Caco-2 (cell line): ENCODE results near the gene SLC35D2. TPM values are rescaled to one million over a fixed set of nuclear protein-coding genes. Genes with fewer than 3 reads are reported as not detected.

Experiments used
- BruUV-seq: library from RNA; stranded (reverse); fragments of 400-500 nt; replicated peaks from 2 replicates; lab custom pipeline; 2021; lab: Mats Ljungman, UMichigan
- CTCF ChIA-PET: fragments of 300-600 bp; sonication (Branson Sonifier 250); formaldehyde crosslinking; loops from one replicate; lab custom pipeline; 2022; ENCODE audit warnings: antibody characterized with exemption; lab: Charles Lee
- POLR2A ChIA-PET: fragments of 300-600 bp; sonication (Branson Sonifier 250); formaldehyde crosslinking; loops from one replicate; lab custom pipeline; 2022; ENCODE audit warnings: antibody characterized with exemption; lab: Charles Lee
- DNase-seq, 2 experiments: peaks; one replicate each; pipeline versions ENCODE4 v3.0.0 to v3.0.0-alpha.2; 2020 to 2022
- H3K27me3 ChIP-seq: replicated peaks from 2 replicates; pipeline ENCODE4 v1.6.0; 2011; ENCODE audit warnings: low read length; ENCODE audit not compliant: control insufficient read depth, insufficient read depth
- H3K36me3 ChIP-seq: 2 replicates; pipeline ENCODE4 v1.5.1; 2011; ENCODE audit warnings: low read length; ENCODE audit not compliant: control insufficient read depth, insufficient read depth
- H3K4me1 ChIP-seq: fragments of 250-450 bp; sonication (Bioruptor Pico); 2 replicates; pipeline ENCODE4 v1.5.1; 2020; ENCODE audit warnings: mild to moderate bottlenecking
- H3K4me3 ChIP-seq: 2 replicates; pipeline ENCODE4 v1.5.1; 2011; ENCODE audit warnings: low read depth, mild to moderate bottlenecking, control low read depth, low read length
- H3K9me3 ChIP-seq: fragments of 250-450 bp; sonication (Bioruptor Pico); 2 replicates; pipeline ENCODE4 v1.5.1; 2020; ENCODE audit warnings: mild to moderate bottlenecking, moderate library complexity
- H3K27ac Mint-ChIP-seq: one replicate; pipeline ENCODE4 v1.8.0; 2022; ENCODE audit warnings: mixed read lengths; ENCODE audit not compliant: unreplicated experiment
- H3K27me3 Mint-ChIP-seq: one replicate; pipeline ENCODE4 v1.8.0; 2022; ENCODE audit warnings: mixed read lengths; ENCODE audit not compliant: insufficient read depth, unreplicated experiment
- H3K36me3 Mint-ChIP-seq: one replicate; pipeline ENCODE4 v1.8.0; 2022; ENCODE audit warnings: mild to moderate bottlenecking, mixed read lengths; ENCODE audit not compliant: insufficient read depth, unreplicated experiment
- H3K4me1 Mint-ChIP-seq: one replicate; pipeline ENCODE4 v1.8.0; 2022; ENCODE audit warnings: low read depth, mixed read lengths; ENCODE audit not compliant: unreplicated experiment
- H3K4me3 Mint-ChIP-seq: one replicate; pipeline ENCODE4 v1.8.0; 2022; ENCODE audit warnings: mild to moderate bottlenecking, moderate library complexity, mixed read lengths; ENCODE audit not compliant: unreplicated experiment
- H3K9me3 Mint-ChIP-seq: one replicate; pipeline ENCODE4 v1.8.0; 2022; ENCODE audit warnings: mixed read lengths; ENCODE audit not compliant: unreplicated experiment
- CTCF ChIP-seq, 2 experiments: fragments of 200-600 bp in 1 of 2; IDR thresholded peaks; 1 replicate in 1 of 2; 2 replicates in 1 of 2; pipeline versions ENCODE4 v1.5.1 to v1.8.0; 2011 to 2022; ENCODE audit warnings: antibody characterized with exemption in 1 of 2, control low read depth in 1 of 2, inconsistent platforms in 1 of 2, low read depth in 1 of 2, low read length in 1 of 2, mild to moderate bottlenecking in 1 of 2, moderate library complexity in 1 of 2; ENCODE audit not compliant: insufficient read depth in 1 of 2, severe bottlenecking in 1 of 2, unreplicated experiment in 1 of 2
- intact Hi-C: fragments of 100-400 bp; cut with micrococcal nuclease; formaldehyde crosslinking; loops from one replicate; pipeline ENCODE4 v1.10.0; 2022; ENCODE audit not compliant: unreplicated experiment
- total RNA-seq: library from RNA; stranded (reverse); gene quantifications from 2 replicates; pipeline ENCODE4 v1.2.3, GENCODE V29; 2022

Gene SLC35D2
- total RNA-seq, 1 experiment from 2014 or later, result 81.0 TPM

- Mint-ChIP-seq H3K27me3 (no peaks in the 10 kb centered on the region), H3K27ac (peak within 1 kb of the TSS; percentile 94), H3K4me1 (peaks cover 17% of the 10 kb centered on the region), H3K36me3 (peaks cover 35% of the 10 kb centered on the region), H3K4me3 (peak within 1 kb of the TSS; percentile 94), H3K9me3 (no peaks in the 10 kb centered on the region)
- Histone ChIP-seq H3K27me3 (no peaks in the 10 kb centered on the region), H3K4me3 (peak within 1 kb of the TSS; percentile 67), H3K9me3 (no peaks in the 10 kb centered on the region), H3K36me3 (no peaks in the 10 kb centered on the region), H3K4me1 (peaks cover 19% of the 10 kb centered on the region)
- POLR2A ChIA-PET, result interaction anchor here (0.7 kb wide), 1 partner anchor 19 kb away, joined by 3 read pairs; no protein-coding TSS in a partner anchor
- no peak for TF ChIP-seq CTCF (IDR thresholded peaks at IDR 0.05; ENCODE audit: insufficient read depth in 1 of 2, low read depth in 1 of 2, low read length in 1 of 2, severe bottlenecking in 1 of 2, unreplicated experiment in 1 of 2)
- CTCF ChIA-PET, result no interaction called here
- peak; percentile 98 for DNase-seq
- BruUV-seq, result no TSS peak
- intact Hi-C loops, result loop anchor here (1.0 to 5.0 kb wide), 5 partner anchors 27 to 911 kb away; partner anchors contain the start of gene HABP4
Observed at GRCh38 chr9:96418083-96418919, 34.8 kb upstream of the SLC35D2 start, which contains the start of gene ZNF367. TSS of gene ZNF367 (minus strand) at chr9:96418370. CDS start at chr9:96418032, 338 bp downstream.

- BruUV-seq, result TSS peak; percentile 32
- Histone ChIP-seq H3K4me1 (peaks cover 19% of the 10 kb centered on the region), H3K9me3 (no peaks in the 10 kb centered on the region), H3K4me3 (peak overlapping the region; percentile 67), H3K27me3 (no peaks in the 10 kb centered on the region), H3K36me3 (no peaks in the 10 kb centered on the region)
- ChIA-PET CTCF (no interaction called here), POLR2A (no interaction called here)
- peaks cover 17% of the 10 kb centered on the region for H3K4me1 Mint-ChIP-seq
- no peaks in the 10 kb centered on the region for H3K9me3 Mint-ChIP-seq
- peak overlapping the region; percentile 94 for H3K27ac Mint-ChIP-seq
- intact Hi-C loops, result loop anchor here (1.0 to 5.0 kb wide), 5 partner anchors 26 to 910 kb away; partner anchors contain the start of gene HABP4
- peak overlapping the region; percentile 94 for H3K4me3 Mint-ChIP-seq
- H3K36me3 Mint-ChIP-seq, result peaks cover 38% of the 10 kb centered on the region
- DNase-seq, result no peak
- no peaks in the 10 kb centered on the region for H3K27me3 Mint-ChIP-seq
- TF ChIP-seq CTCF (IDR thresholded peaks at IDR 0.05; ENCODE audit: insufficient read depth in 1 of 2, low read depth in 1 of 2, low read length in 1 of 2, severe bottlenecking in 1 of 2, unreplicated experiment in 1 of 2), result no peak
Observed at GRCh38 chr9:96417661-96418082, 34.2 kb upstream of the SLC35D2 start.

- Mint-ChIP-seq H3K9me3 (no peaks in the 10 kb centered on the region), H3K27ac (peak overlapping the region; percentile 91), H3K4me1 (peaks cover 17% of the 10 kb centered on the region), H3K4me3 (peak overlapping the region; percentile 94), H3K27me3 (no peaks in the 10 kb centered on the region), H3K36me3 (peaks cover 44% of the 10 kb centered on the region)
- Histone ChIP-seq H3K36me3 (no peaks in the 10 kb centered on the region), H3K4me3 (peak overlapping the region; percentile 67), H3K27me3 (no peaks in the 10 kb centered on the region), H3K4me1 (peaks cover 19% of the 10 kb centered on the region), H3K9me3 (no peaks in the 10 kb centered on the region)
- TF ChIP-seq CTCF (IDR thresholded peaks at IDR 0.05; ENCODE audit: insufficient read depth in 1 of 2, low read depth in 1 of 2, low read length in 1 of 2, severe bottlenecking in 1 of 2, unreplicated experiment in 1 of 2), result no peak
- ChIA-PET CTCF (no interaction called here), POLR2A (no interaction called here)
- intact Hi-C loops, result loop anchor here (5.0 kb wide), 2 partner anchors 40 to 910 kb away; no protein-coding TSS in a partner anchor
- DNase-seq, result peak; percentile 92 to 93
- BruUV-seq, result no TSS peak
Observed at GRCh38 chr9:96417051-96417586, 33.6 kb upstream of the SLC35D2 start.
